ENCODE results near the gene KIN. TPM values are rescaled to one million over a fixed set of nuclear protein-coding genes. Genes with fewer than 3 reads are reported as not detected.

KIN gene
- polyA plus RNA-seq, 1 of the 3 experiments (the other 2 are of a cell fraction), result 3.2 TPM

DNA sequence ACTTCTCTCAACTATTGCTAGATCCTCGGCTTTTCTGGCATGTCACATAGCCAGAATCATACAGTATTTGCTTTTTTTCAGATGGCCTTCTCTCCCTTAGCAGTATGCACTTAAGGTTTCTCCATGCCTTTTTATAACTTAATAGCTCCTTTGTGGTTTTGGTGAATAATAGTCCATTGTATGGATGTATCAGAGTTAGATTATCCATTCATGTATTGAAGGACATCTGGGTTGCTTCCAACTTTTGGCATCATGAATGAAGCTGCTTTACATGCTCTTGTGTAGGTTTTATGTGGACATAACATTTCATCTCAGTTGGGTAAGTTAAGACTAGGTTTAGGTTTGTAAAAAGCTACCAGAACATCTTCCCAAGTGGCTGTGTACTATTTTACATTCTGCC, 4.7 kb upstream of the KIN start:
- no peaks in the 10 kb centered on the region for H3K9me3 ChIP-seq
- no peak overlapping the region for H2AFZ ChIP-seq (ENCODE audit: low read depth)
- WGBS (ENCODE audit: low lambda C conversion rate), result 53% methylated on average over 1 of the region's 1 CpG
- no peak overlapping the region for H3K4me3 ChIP-seq (ENCODE audit: low read depth in 2 of 2, low read length in 1 of 2)
- DNase-seq, result no peak
- CTCF ChIA-PET, result interaction anchor here (1.0 kb wide), 1 partner anchor 18 kb away, joined by 3 read pairs; no protein-coding TSS in a partner anchor
- POLR2A ChIA-PET, result no interaction called here
- peaks cover 94% of the 10 kb centered on the region for H3K79me2 ChIP-seq (ENCODE audit: insufficient read depth)
- TF ChIP-seq SIN3A (IDR thresholded peaks at IDR 0.05; ENCODE audit: borderline replicate concordance, low read depth, low read length), result no peak
- no peak for TF ChIP-seq MEF2A (IDR thresholded peaks at IDR 0.05; ENCODE audit: borderline replicate concordance, low read depth)
- no peak for TF ChIP-seq NFIC (IDR thresholded peaks at IDR 0.05; ENCODE audit: borderline replicate concordance)
- TF ChIP-seq FOXM1 (IDR thresholded peaks at IDR 0.05; ENCODE audit: low read depth), result no peak
- no peak for TF ChIP-seq RFX5 (IDR thresholded peaks at IDR 0.05; ENCODE audit: low read length)
- TF ChIP-seq, protein P1, sequence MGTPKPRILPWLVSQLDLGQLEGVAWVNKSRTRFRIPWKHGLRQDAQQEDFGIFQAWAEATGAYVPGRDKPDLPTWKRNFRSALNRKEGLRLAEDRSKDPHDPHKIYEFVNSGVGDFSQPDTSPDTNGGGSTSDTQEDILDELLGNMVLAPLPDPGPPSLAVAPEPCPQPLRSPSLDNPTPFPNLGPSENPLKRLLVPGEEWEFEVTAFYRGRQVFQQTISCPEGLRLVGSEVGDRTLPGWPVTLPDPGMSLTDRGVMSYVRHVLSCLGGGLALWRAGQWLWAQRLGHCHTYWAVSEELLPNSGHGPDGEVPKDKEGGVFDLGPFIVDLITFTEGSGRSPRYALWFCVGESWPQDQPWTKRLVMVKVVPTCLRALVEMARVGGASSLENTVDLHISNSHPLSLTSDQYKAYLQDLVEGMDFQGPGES (IDR thresholded peaks at IDR 0.05; ENCODE audit: low read depth, low read length), result no peak
- TF ChIP-seq EP300 (IDR thresholded peaks at IDR 0.05; ENCODE audit: borderline replicate concordance in 1 of 2, low read depth in 1 of 2, low read length in 1 of 2), result no peak
- TF ChIP-seq MXI1 (IDR thresholded peaks at IDR 0.05; ENCODE audit: low read depth, low read length), result no peak
- no peak for TF ChIP-seq SMC3 (IDR thresholded peaks at IDR 0.05; ENCODE audit: low read depth, low read length)
- TF ChIP-seq, protein P2, sequence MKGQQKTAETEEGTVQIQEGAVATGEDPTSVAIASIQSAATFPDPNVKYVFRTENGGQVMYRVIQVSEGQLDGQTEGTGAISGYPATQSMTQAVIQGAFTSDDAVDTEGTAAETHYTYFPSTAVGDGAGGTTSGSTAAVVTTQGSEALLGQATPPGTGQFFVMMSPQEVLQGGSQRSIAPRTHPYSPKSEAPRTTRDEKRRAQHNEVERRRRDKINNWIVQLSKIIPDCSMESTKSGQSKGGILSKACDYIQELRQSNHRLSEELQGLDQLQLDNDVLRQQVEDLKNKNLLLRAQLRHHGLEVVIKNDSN (IDR thresholded peaks at IDR 0.05; ENCODE audit: borderline replicate concordance, low read depth), result no peak
- peak; percentile 48 for TF ChIP-seq TCF12 (IDR thresholded peaks at IDR 0.05)
- TF ChIP-seq NRF1 (IDR thresholded peaks at IDR 0.05; ENCODE audit: low read depth, low read length), result no peak
- no peak for TF ChIP-seq YY1 (IDR thresholded peaks at IDR 0.05; ENCODE audit: low read depth)
- no peak for TF ChIP-seq JUND (IDR thresholded peaks at IDR 0.05)
- TF ChIP-seq, protein P3, sequence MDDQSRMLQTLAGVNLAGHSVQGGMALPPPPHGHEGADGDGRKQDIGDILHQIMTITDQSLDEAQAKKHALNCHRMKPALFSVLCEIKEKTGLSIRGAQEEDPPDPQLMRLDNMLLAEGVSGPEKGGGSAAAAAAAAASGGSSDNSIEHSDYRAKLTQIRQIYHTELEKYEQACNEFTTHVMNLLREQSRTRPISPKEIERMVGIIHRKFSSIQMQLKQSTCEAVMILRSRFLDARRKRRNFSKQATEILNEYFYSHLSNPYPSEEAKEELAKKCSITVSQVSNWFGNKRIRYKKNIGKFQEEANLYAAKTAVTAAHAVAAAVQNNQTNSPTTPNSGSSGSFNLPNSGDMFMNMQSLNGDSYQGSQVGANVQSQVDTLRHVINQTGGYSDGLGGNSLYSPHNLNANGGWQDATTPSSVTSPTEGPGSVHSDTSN (IDR thresholded peaks at IDR 0.05), result peak; percentile 39
- TF ChIP-seq CHD2 (IDR thresholded peaks at IDR 0.05; ENCODE audit: low read length, partially characterized antibody), result no peak
- TF ChIP-seq FOSL2 (IDR thresholded peaks at IDR 0.05; ENCODE audit: borderline replicate concordance, low read depth), result peak; percentile 15; the same call in 1 of the 2 replicates
- no peak for TF ChIP-seq GABPA (IDR thresholded peaks at IDR 0.05; ENCODE audit: low read depth)
- TF ChIP-seq FOXJ3 (CRISPR knock-in tag; IDR thresholded peaks at IDR 0.05), result no peak
- no peak for TF ChIP-seq EZH2phosphoT487 (IDR thresholded peaks at IDR 0.05; ENCODE audit: borderline replicate concordance, low read depth)
- TF ChIP-seq RCOR1 (IDR thresholded peaks at IDR 0.05; ENCODE audit: low read length), result no peak
- TF ChIP-seq POLR2AphosphoS5 (IDR thresholded peaks at IDR 0.05; ENCODE audit: low read depth, low read length), result no peak
- no peak for TF ChIP-seq RAD21 (IDR thresholded peaks at IDR 0.05; ENCODE audit: low read length)
- TF ChIP-seq, protein P4, sequence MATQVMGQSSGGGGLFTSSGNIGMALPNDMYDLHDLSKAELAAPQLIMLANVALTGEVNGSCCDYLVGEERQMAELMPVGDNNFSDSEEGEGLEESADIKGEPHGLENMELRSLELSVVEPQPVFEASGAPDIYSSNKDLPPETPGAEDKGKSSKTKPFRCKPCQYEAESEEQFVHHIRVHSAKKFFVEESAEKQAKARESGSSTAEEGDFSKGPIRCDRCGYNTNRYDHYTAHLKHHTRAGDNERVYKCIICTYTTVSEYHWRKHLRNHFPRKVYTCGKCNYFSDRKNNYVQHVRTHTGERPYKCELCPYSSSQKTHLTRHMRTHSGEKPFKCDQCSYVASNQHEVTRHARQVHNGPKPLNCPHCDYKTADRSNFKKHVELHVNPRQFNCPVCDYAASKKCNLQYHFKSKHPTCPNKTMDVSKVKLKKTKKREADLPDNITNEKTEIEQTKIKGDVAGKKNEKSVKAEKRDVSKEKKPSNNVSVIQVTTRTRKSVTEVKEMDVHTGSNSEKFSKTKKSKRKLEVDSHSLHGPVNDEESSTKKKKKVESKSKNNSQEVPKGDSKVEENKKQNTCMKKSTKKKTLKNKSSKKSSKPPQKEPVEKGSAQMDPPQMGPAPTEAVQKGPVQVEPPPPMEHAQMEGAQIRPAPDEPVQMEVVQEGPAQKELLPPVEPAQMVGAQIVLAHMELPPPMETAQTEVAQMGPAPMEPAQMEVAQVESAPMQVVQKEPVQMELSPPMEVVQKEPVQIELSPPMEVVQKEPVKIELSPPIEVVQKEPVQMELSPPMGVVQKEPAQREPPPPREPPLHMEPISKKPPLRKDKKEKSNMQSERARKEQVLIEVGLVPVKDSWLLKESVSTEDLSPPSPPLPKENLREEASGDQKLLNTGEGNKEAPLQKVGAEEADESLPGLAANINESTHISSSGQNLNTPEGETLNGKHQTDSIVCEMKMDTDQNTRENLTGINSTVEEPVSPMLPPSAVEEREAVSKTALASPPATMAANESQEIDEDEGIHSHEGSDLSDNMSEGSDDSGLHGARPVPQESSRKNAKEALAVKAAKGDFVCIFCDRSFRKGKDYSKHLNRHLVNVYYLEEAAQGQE (IDR thresholded peaks at IDR 0.05; ENCODE audit: low read depth, low read length), result no peak
- TF ChIP-seq, protein P5, sequence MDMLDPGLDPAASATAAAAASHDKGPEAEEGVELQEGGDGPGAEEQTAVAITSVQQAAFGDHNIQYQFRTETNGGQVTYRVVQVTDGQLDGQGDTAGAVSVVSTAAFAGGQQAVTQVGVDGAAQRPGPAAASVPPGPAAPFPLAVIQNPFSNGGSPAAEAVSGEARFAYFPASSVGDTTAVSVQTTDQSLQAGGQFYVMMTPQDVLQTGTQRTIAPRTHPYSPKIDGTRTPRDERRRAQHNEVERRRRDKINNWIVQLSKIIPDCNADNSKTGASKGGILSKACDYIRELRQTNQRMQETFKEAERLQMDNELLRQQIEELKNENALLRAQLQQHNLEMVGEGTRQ (IDR thresholded peaks at IDR 0.05; ENCODE audit: borderline replicate concordance, low read depth, low read length), result no peak
- TF ChIP-seq, protein P6, sequence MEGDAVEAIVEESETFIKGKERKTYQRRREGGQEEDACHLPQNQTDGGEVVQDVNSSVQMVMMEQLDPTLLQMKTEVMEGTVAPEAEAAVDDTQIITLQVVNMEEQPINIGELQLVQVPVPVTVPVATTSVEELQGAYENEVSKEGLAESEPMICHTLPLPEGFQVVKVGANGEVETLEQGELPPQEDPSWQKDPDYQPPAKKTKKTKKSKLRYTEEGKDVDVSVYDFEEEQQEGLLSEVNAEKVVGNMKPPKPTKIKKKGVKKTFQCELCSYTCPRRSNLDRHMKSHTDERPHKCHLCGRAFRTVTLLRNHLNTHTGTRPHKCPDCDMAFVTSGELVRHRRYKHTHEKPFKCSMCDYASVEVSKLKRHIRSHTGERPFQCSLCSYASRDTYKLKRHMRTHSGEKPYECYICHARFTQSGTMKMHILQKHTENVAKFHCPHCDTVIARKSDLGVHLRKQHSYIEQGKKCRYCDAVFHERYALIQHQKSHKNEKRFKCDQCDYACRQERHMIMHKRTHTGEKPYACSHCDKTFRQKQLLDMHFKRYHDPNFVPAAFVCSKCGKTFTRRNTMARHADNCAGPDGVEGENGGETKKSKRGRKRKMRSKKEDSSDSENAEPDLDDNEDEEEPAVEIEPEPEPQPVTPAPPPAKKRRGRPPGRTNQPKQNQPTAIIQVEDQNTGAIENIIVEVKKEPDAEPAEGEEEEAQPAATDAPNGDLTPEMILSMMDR (IDR thresholded peaks at IDR 0.05), result no peak
- H3K4me2 ChIP-seq, result 0 out of 2 replicates have a peak overlapping the region, but pooled peaks have one; percentile 3
- H3K9me2 ChIP-seq, result no peaks in the 10 kb centered on the region
- H3K9ac ChIP-seq, result no peak overlapping the region
- peaks cover 10 to 20% of the 10 kb centered on the region in 2 experiments for H3K4me1 ChIP-seq (ENCODE audit: control insufficient read depth in 1 of 2, insufficient read depth in 2 of 2, low read depth in 1 of 2, low read length in 1 of 2)
- no peaks in the 10 kb centered on the region for H3K27me3 ChIP-seq (ENCODE audit: insufficient read depth)
- H4K20me1 ChIP-seq (ENCODE audit: insufficient read depth), result peaks cover 70% of the 10 kb centered on the region
- peaks cover 23% of the 10 kb centered on the region for H3F3A ChIP-seq (replicated peaks; ENCODE audit: insufficient read depth)
- H3K36me3 ChIP-seq (replicated peaks in 1 of 2; ENCODE audit: control insufficient read depth in 1 of 2, insufficient read depth in 2 of 2, low read length in 1 of 2), result peaks cover 22 to 28% of the 10 kb centered on the region in 2 experiments
- peak overlapping the region in 1 of 2 experiments; percentile 21; a peak in 1 of 4 replicates for H3K27ac ChIP-seq (ENCODE audit: low read depth in 2 of 2, low read length in 1 of 2)

Data from SK-N-SH (cell line).